ENCODE data around the gene TRMT2A.

The TRMT2A gene

GRCh38 chr22:20156042-20156389 is 39.0 kb upstream of the TRMT2A start:
- no peaks in the 10 kb centered on the region for H3K9me3 ChIP-seq (ENCODE audit: insufficient read depth, low read depth, low read length)
- H3K36me3 ChIP-seq (ENCODE audit: insufficient read depth, low read depth, low read length): no peaks in the 10 kb centered on the region
- H3K27ac ChIP-seq (ENCODE audit: low read length): no peak overlapping the region
- H3K4me3 ChIP-seq (ENCODE audit: low read length): no peak overlapping the region
- H3K27me3 ChIP-seq (ENCODE audit: insufficient read depth, low read length): no peaks in the 10 kb centered on the region
- H3K4me1 ChIP-seq (ENCODE audit: insufficient read depth, low read length): peaks cover 3% of the 10 kb centered on the region; the same call in 1 of the 2 replicates
- H3K9ac ChIP-seq (ENCODE audit: low read depth, low read length): no peak overlapping the region

GRCh38 chr22:20155330-20156041 is 38.5 kb upstream of the TRMT2A start:
- H3K27ac ChIP-seq (ENCODE audit: low read length): no peak overlapping the region
- H3K4me1 ChIP-seq (ENCODE audit: insufficient read depth, low read length): peaks cover 3% of the 10 kb centered on the region; the same call in 1 of the 2 replicates
- H3K9ac ChIP-seq (ENCODE audit: low read depth, low read length): no peak overlapping the region
- H3K4me3 ChIP-seq (ENCODE audit: low read length): no peak overlapping the region
- H3K27me3 ChIP-seq (ENCODE audit: insufficient read depth, low read length): no peaks in the 10 kb centered on the region
- no peaks in the 10 kb centered on the region for H3K36me3 ChIP-seq (ENCODE audit: insufficient read depth, low read depth, low read length)
- no peaks in the 10 kb centered on the region for H3K9me3 ChIP-seq (ENCODE audit: insufficient read depth, low read depth, low read length)

- Histone ChIP-seq H3K27me3 (ENCODE audit: insufficient read depth, low read length) (no peaks in the 10 kb centered on the region), H3K4me3 (ENCODE audit: low read length) (no peak overlapping the region), H3K9me3 (ENCODE audit: insufficient read depth, low read depth, low read length) (no peaks in the 10 kb centered on the region), H3K27ac (ENCODE audit: low read length) (no peak overlapping the region), H3K36me3 (ENCODE audit: insufficient read depth, low read depth, low read length) (no peaks in the 10 kb centered on the region), H3K4me1 (ENCODE audit: insufficient read depth, low read length) (peaks cover 3% of the 10 kb centered on the region; the same call in 1 of the 2 replicates), H3K9ac (ENCODE audit: low read depth, low read length) (no peak overlapping the region)
These were observed 37.7 kb upstream of the TRMT2A start for GRCh38 chr22:20154602-20155187.

GRCh38 chr22:20153945-20154344 is 36.9 kb upstream of the TRMT2A start:
- no peaks in the 10 kb centered on the region for H3K9me3 ChIP-seq (ENCODE audit: insufficient read depth, low read depth, low read length)
- no peaks in the 10 kb centered on the region for H3K27me3 ChIP-seq (ENCODE audit: insufficient read depth, low read length)
- no peak overlapping the region for H3K27ac ChIP-seq (ENCODE audit: low read length)
- H3K4me3 ChIP-seq (ENCODE audit: low read length): no peak overlapping the region
- no peak overlapping the region for H3K9ac ChIP-seq (ENCODE audit: low read depth, low read length)
- peaks cover 3% of the 10 kb centered on the region; the same call in 1 of the 2 replicates for H3K4me1 ChIP-seq (ENCODE audit: insufficient read depth, low read length)
- no peaks in the 10 kb centered on the region for H3K36me3 ChIP-seq (ENCODE audit: insufficient read depth, low read depth, low read length)

- Histone ChIP-seq H3K9ac (ENCODE audit: low read depth, low read length) (no peak overlapping the region), H3K4me3 (ENCODE audit: low read length) (no peak overlapping the region), H3K9me3 (ENCODE audit: insufficient read depth, low read depth, low read length) (no peaks in the 10 kb centered on the region), H3K27me3 (ENCODE audit: insufficient read depth, low read length) (no peaks in the 10 kb centered on the region), H3K4me1 (ENCODE audit: insufficient read depth, low read length) (no peaks in the 10 kb centered on the region), H3K36me3 (ENCODE audit: insufficient read depth, low read depth, low read length) (no peaks in the 10 kb centered on the region), H3K27ac (ENCODE audit: low read length) (no peak overlapping the region)
These were observed 35.5 kb upstream of the TRMT2A start for GRCh38 chr22:20152464-20152890.

- H3K9ac ChIP-seq (ENCODE audit: low read depth, low read length): no peak overlapping the region
- H3K27ac ChIP-seq (ENCODE audit: low read length): no peak overlapping the region
- H3K4me3 ChIP-seq (ENCODE audit: low read length): no peak overlapping the region
- H3K4me1 ChIP-seq (ENCODE audit: insufficient read depth, low read length): no peaks in the 10 kb centered on the region
- no peaks in the 10 kb centered on the region for H3K36me3 ChIP-seq (ENCODE audit: insufficient read depth, low read depth, low read length)
- no peaks in the 10 kb centered on the region for H3K27me3 ChIP-seq (ENCODE audit: insufficient read depth, low read length)
- H3K9me3 ChIP-seq (ENCODE audit: insufficient read depth, low read depth, low read length): no peaks in the 10 kb centered on the region
These were observed 34.2 kb upstream of the TRMT2A start for GRCh38 chr22:20151276-20151588.

- Histone ChIP-seq H3K27ac (ENCODE audit: low read length) (no peak within 1 kb of the TSS), H3K4me3 (ENCODE audit: low read length) (no peak within 1 kb of the TSS), H3K27me3 (ENCODE audit: insufficient read depth, low read length) (no peaks in the 10 kb centered on the region), H3K9ac (ENCODE audit: low read depth, low read length) (no peak within 1 kb of the TSS), H3K4me1 (ENCODE audit: insufficient read depth, low read length) (no peaks in the 10 kb centered on the region), H3K36me3 (ENCODE audit: insufficient read depth, low read depth, low read length) (no peaks in the 10 kb centered on the region), H3K9me3 (ENCODE audit: insufficient read depth, low read depth, low read length) (no peaks in the 10 kb centered on the region)
These were observed 33.6 kb upstream of the TRMT2A start, which contains the start of gene CCDC188 for GRCh38 chr22:20150381-20151275. Gene CCDC188, minus strand, starts transcription at chr22:20151055. Its CDS starts 69 bp downstream, at chr22:20150986.

- H3K27ac ChIP-seq (ENCODE audit: low read length): no peak overlapping the region
- H3K9ac ChIP-seq (ENCODE audit: low read depth, low read length): no peak overlapping the region
- no peaks in the 10 kb centered on the region for H3K36me3 ChIP-seq (ENCODE audit: insufficient read depth, low read depth, low read length)
- no peaks in the 10 kb centered on the region for H3K9me3 ChIP-seq (ENCODE audit: insufficient read depth, low read depth, low read length)
- no peaks in the 10 kb centered on the region for H3K27me3 ChIP-seq (ENCODE audit: insufficient read depth, low read length)
- H3K4me1 ChIP-seq (ENCODE audit: insufficient read depth, low read length): no peaks in the 10 kb centered on the region
- no peak overlapping the region for H3K4me3 ChIP-seq (ENCODE audit: low read length)
These were observed 32.5 kb upstream of the TRMT2A start for GRCh38 chr22:20149257-20150250.

- no peaks in the 10 kb centered on the region for H3K36me3 ChIP-seq (ENCODE audit: insufficient read depth, low read depth, low read length)
- no peak overlapping the region for H3K9ac ChIP-seq (ENCODE audit: low read depth, low read length)
These were observed 31.4 kb upstream of the TRMT2A start for GRCh38 chr22:20148414-20148813.

GRCh38 chr22:20147237-20147988 is 30.4 kb upstream of the TRMT2A start:
- Histone ChIP-seq H3K27ac (ENCODE audit: low read length) (no peak overlapping the region), H3K36me3 (ENCODE audit: insufficient read depth, low read depth, low read length) (no peaks in the 10 kb centered on the region), H3K9me3 (ENCODE audit: insufficient read depth, low read depth, low read length) (no peaks in the 10 kb centered on the region), H3K27me3 (ENCODE audit: insufficient read depth, low read length) (no peaks in the 10 kb centered on the region), H3K4me3 (ENCODE audit: low read length) (no peak overlapping the region), H3K9ac (ENCODE audit: low read depth, low read length) (no peak overlapping the region), H3K4me1 (ENCODE audit: insufficient read depth, low read length) (no peaks in the 10 kb centered on the region)

More at GRCh38 chr22:20148414-20148813, 31.4 kb upstream of the TRMT2A start:
- H3K4me3 ChIP-seq (ENCODE audit: low read length): no peak overlapping the region
- H3K27me3 ChIP-seq (ENCODE audit: insufficient read depth, low read length): no peaks in the 10 kb centered on the region
- H3K4me1 ChIP-seq (ENCODE audit: insufficient read depth, low read length): no peaks in the 10 kb centered on the region
- H3K9me3 ChIP-seq (ENCODE audit: insufficient read depth, low read depth, low read length): no peaks in the 10 kb centered on the region
- no peak overlapping the region for H3K27ac ChIP-seq (ENCODE audit: low read length)
